HG03135 (cell line): ENCODE results near the gene EEF1AKMT3.

Experiments used
- ATAC-seq: cut with Tn5 transposase; IDR thresholded peaks from one replicate; pipeline ENCODE4 v1.9.1; 2021; ENCODE audit warnings: mild to moderate bottlenecking, moderate library complexity; ENCODE audit not compliant: unreplicated experiment

Gene EEF1AKMT3

GRCh38 chr12:57734591-57734990 is 37.8 kb upstream of the EEF1AKMT3 start:
- ATAC-seq = no peak

- no peak for ATAC-seq
Observed at GRCh38 chr12:57735198-57735855, 37.1 kb upstream of the EEF1AKMT3 start.

GRCh38 chr12:57735952-57736740 is 36.3 kb upstream of the EEF1AKMT3 start:
- no peak for ATAC-seq

GRCh38 chr12:57736741-57737466 is 35.5 kb upstream of the EEF1AKMT3 start:
- ATAC-seq = no peak

- no peak for ATAC-seq
Observed at GRCh38 chr12:57737467-57738460, 34.6 kb upstream of the EEF1AKMT3 start.

GRCh38 chr12:57738661-57739237 is 33.7 kb upstream of the EEF1AKMT3 start, which contains the start of gene AGAP2:
Gene AGAP2 (minus strand): TSS chr12:57738742. CDS start chr12:57738246, 496 bp downstream.
- ATAC-seq = no peak

- ATAC-seq = no peak
Observed at GRCh38 chr12:57739387-57739786, 33.0 kb upstream of the EEF1AKMT3 start.

GRCh38 chr12:57739914-57740538 is 32.4 kb upstream of the EEF1AKMT3 start:
- no peak for ATAC-seq

GRCh38 chr12:57740656-57741412 is 31.6 kb upstream of the EEF1AKMT3 start:
- peak; percentile 56 for ATAC-seq

- no peak for ATAC-seq
Observed at GRCh38 chr12:57741413-57741789, 31.0 kb upstream of the EEF1AKMT3 start.

GRCh38 chr12:57741844-57742738 is 30.3 kb upstream of the EEF1AKMT3 start:
- ATAC-seq = peak; percentile 49

GRCh38 chr12:57743769-57744168 is 28.6 kb upstream of the EEF1AKMT3 start:
- ATAC-seq = no peak

- peak; percentile 40 for ATAC-seq
Observed at GRCh38 chr12:57744194-57744776, 28.1 kb upstream of the EEF1AKMT3 start.

GRCh38 chr12:57744777-57745484 is 27.5 kb upstream of the EEF1AKMT3 start, which contains the start of gene TSPAN31:
Gene TSPAN31 (plus strand): TSS chr12:57745039. CDS start chr12:57745155, 116 bp downstream.
- ATAC-seq = peak; percentile 78

GRCh38 chr12:57745485-57745881 is 26.9 kb upstream of the EEF1AKMT3 start:
- no peak for ATAC-seq

GRCh38 chr12:57746025-57746424 is 26.4 kb upstream of the EEF1AKMT3 start:
- ATAC-seq = no peak

- no peak for ATAC-seq
Observed at GRCh38 chr12:57749061-57749460, 23.4 kb upstream of the EEF1AKMT3 start.
